Measurements from ENCODE around the gene RASAL2. TPM values are rescaled to one million over a fixed set of nuclear protein-coding genes. Genes with fewer than 3 reads are reported as not detected.

RASAL2 gene
- total and polyA plus RNA-seq, 2 experiments from 2014 or later: 16.0 to 42.2 TPM

- ATAC-seq (no peak), DNase-seq (ENCODE audit: low spot score) (no peak)
- Histone ChIP-seq H4K20me1 (replicated peaks; ENCODE audit: insufficient read depth) (peaks cover 3% of the 10 kb centered on the region; the same call in 1 of the 2 replicates), H3K36me3 (ENCODE audit: insufficient read depth) (no peaks in the 10 kb centered on the region), H3K79me2 (replicated peaks; ENCODE audit: insufficient read depth) (peaks cover 26% of the 10 kb centered on the region), H3K4me3 (no peak overlapping the region), H3K4me1 (ENCODE audit: insufficient read depth) (peaks cover 32% of the 10 kb centered on the region), H3K27me3 (ENCODE audit: insufficient read depth) (no peaks in the 10 kb centered on the region), H3K4me2 (no peak overlapping the region), H3K9me2 (ENCODE audit: insufficient read depth) (no peaks in the 10 kb centered on the region), H3K27ac (ENCODE audit: low read depth) (no peak overlapping the region), H3F3A (replicated peaks; ENCODE audit: low read depth) (no peaks in the 10 kb centered on the region), H2AFZ (no peak overlapping the region)
- peaks cover 10% of the 10 kb centered on the region; the same call in 2 of the 3 replicates for H3K4me1 Mint-ChIP-seq
- H3K27me3 Mint-ChIP-seq (ENCODE audit: insufficient read depth, low read depth, poor library complexity): no peaks in the 10 kb centered on the region
- H3K27ac Mint-ChIP-seq: no peak overlapping the region
- H3K4me3 Mint-ChIP-seq: no peak overlapping the region
- no peaks in the 10 kb centered on the region for H3K9me3 Mint-ChIP-seq
- TF ChIP-seq ZNF114 (CRISPR knock-in tag; IDR thresholded peaks at IDR 0.05) (no peak), EZH2phosphoT487 (IDR thresholded peaks at IDR 0.05; ENCODE audit: unreplicated experiment) (no peak)
- no peaks in the 10 kb centered on the region for H3K36me3 Mint-ChIP-seq (ENCODE audit: low read depth)
Observed at GRCh38 chr1:178368208-178368607, 274.3 kb downstream of the RASAL2 start.

GRCh38 chr1:178371235-178371634 is 277.3 kb downstream of the RASAL2 start:
- H3K79me2 ChIP-seq (replicated peaks; ENCODE audit: insufficient read depth): peaks cover 27% of the 10 kb centered on the region
- no peaks in the 10 kb centered on the region for H3K27me3 ChIP-seq (ENCODE audit: insufficient read depth)
- peaks cover 57% of the 10 kb centered on the region for H3K4me1 ChIP-seq (ENCODE audit: insufficient read depth)
- H3K4me3 ChIP-seq: peak overlapping the region; percentile 35
- TF ChIP-seq CTCF (conservative IDR thresholded peaks at IDR 0.05; ENCODE audit: low read depth in 2 of 2): no peak
- TF ChIP-seq, protein P1, sequence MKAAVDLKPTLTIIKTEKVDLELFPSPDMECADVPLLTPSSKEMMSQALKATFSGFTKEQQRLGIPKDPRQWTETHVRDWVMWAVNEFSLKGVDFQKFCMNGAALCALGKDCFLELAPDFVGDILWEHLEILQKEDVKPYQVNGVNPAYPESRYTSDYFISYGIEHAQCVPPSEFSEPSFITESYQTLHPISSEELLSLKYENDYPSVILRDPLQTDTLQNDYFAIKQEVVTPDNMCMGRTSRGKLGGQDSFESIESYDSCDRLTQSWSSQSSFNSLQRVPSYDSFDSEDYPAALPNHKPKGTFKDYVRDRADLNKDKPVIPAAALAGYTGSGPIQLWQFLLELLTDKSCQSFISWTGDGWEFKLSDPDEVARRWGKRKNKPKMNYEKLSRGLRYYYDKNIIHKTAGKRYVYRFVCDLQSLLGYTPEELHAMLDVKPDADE (IDR thresholded peaks at IDR 0.05): no peak
- no peak for TF ChIP-seq POLR2AphosphoS5 (IDR thresholded peaks at IDR 0.05; ENCODE audit: low read depth)
- no peak for TF ChIP-seq CREB1 (CRISPR knock-in tag; IDR thresholded peaks at IDR 0.05; ENCODE audit: low read depth)
- no peak for TF ChIP-seq JUNB (IDR thresholded peaks at IDR 0.05; ENCODE audit: unreplicated experiment)
- TF ChIP-seq ZNF114 (CRISPR knock-in tag; IDR thresholded peaks at IDR 0.05): no peak
- no peak for TF ChIP-seq EZH2 (IDR thresholded peaks at IDR 0.05; ENCODE audit: low read depth, unreplicated experiment)
- TF ChIP-seq STAT1 (IDR thresholded peaks at IDR 0.05; ENCODE audit: unreplicated experiment): no peak
- no peak for TF ChIP-seq EZH2phosphoT487 (IDR thresholded peaks at IDR 0.05; ENCODE audit: unreplicated experiment)
- no peak for TF ChIP-seq NANOG (IDR thresholded peaks at IDR 0.05; ENCODE audit: borderline replicate concordance)
- TF ChIP-seq REST (IDR thresholded peaks at IDR 0.05; ENCODE audit: unreplicated experiment): no peak
- peak; percentile 37 for DNase-seq (ENCODE audit: low spot score)
- no peak overlapping the region for H2AFZ ChIP-seq
- H3F3A ChIP-seq (replicated peaks; ENCODE audit: low read depth): no peaks in the 10 kb centered on the region
- Mint-ChIP-seq H3K4me3 (no peak overlapping the region), H3K9me3 (no peaks in the 10 kb centered on the region), H3K27me3 (ENCODE audit: insufficient read depth, low read depth, poor library complexity) (no peaks in the 10 kb centered on the region), H3K4me1 (peaks cover 19% of the 10 kb centered on the region), H3K36me3 (ENCODE audit: low read depth) (no peaks in the 10 kb centered on the region), H3K27ac (no peak overlapping the region)
- peak overlapping the region; percentile 45; the same call in 1 of the 2 replicates for H3K27ac ChIP-seq (ENCODE audit: low read depth)
- peak; percentile 48 for ATAC-seq
- no peaks in the 10 kb centered on the region; the same call in 1 of the 2 replicates for H4K20me1 ChIP-seq (replicated peaks; ENCODE audit: insufficient read depth)
- H3K4me2 ChIP-seq: peak overlapping the region; percentile 67
- H3K36me3 ChIP-seq (ENCODE audit: insufficient read depth): no peaks in the 10 kb centered on the region
- no peaks in the 10 kb centered on the region for H3K9me2 ChIP-seq (ENCODE audit: insufficient read depth)

All from GM23338 (cell line).